ENCODE measurements around the gene ACSS1.

The ACSS1 gene

GRCh38 chr20:25058847-25059810 is 1.2 kb upstream of the ACSS1 start:
- no peak for DNase-seq (ENCODE audit: low read depth)

GRCh38 chr20:25057234-25058050 is 497 bp downstream of the ACSS1 start:
- DNase-seq (ENCODE audit: low read depth) = peak; percentile 67

- no peak for DNase-seq (ENCODE audit: low read depth)
These were observed 1.2 kb downstream of the ACSS1 start for GRCh38 chr20:25056690-25057233.

GRCh38 chr20:25055711-25056495 is 2.0 kb downstream of the ACSS1 start:
- no peak for DNase-seq (ENCODE audit: low read depth)

GRCh38 chr20:25054995-25055629 is 2.8 kb downstream of the ACSS1 start:
- no peak for DNase-seq (ENCODE audit: low read depth)

GRCh38 chr20:25054096-25054820 is 3.7 kb downstream of the ACSS1 start:
- DNase-seq (ENCODE audit: low read depth) = no peak

- no peak for DNase-seq (ENCODE audit: low read depth)
These were observed 4.5 kb downstream of the ACSS1 start for GRCh38 chr20:25053255-25054031.

- no peak for DNase-seq (ENCODE audit: low read depth)
These were observed 5.4 kb downstream of the ACSS1 start for GRCh38 chr20:25052255-25053194.

GRCh38 chr20:25051386-25052155 is 6.4 kb downstream of the ACSS1 start:
- no peak for DNase-seq (ENCODE audit: low read depth)

- no peak for DNase-seq (ENCODE audit: low read depth)
These were observed 7.2 kb downstream of the ACSS1 start for GRCh38 chr20:25050501-25051350.

GRCh38 chr20:25050082-25050481 is 7.9 kb downstream of the ACSS1 start:
- no peak for DNase-seq (ENCODE audit: low read depth)

GRCh38 chr20:25049261-25050060 is 8.5 kb downstream of the ACSS1 start:
- no peak for DNase-seq (ENCODE audit: low read depth)

- no peak for DNase-seq (ENCODE audit: low read depth)
These were observed 9.4 kb downstream of the ACSS1 start for GRCh38 chr20:25048519-25048952.

GRCh38 chr20:25047766-25048165 is 10.2 kb downstream of the ACSS1 start:
- no peak for DNase-seq (ENCODE audit: low read depth)

GRCh38 chr20:25046736-25047666 is 10.9 kb downstream of the ACSS1 start:
- DNase-seq (ENCODE audit: low read depth) = no peak
